ENCODE measurements around the gene MSANTD2.

DNA sequence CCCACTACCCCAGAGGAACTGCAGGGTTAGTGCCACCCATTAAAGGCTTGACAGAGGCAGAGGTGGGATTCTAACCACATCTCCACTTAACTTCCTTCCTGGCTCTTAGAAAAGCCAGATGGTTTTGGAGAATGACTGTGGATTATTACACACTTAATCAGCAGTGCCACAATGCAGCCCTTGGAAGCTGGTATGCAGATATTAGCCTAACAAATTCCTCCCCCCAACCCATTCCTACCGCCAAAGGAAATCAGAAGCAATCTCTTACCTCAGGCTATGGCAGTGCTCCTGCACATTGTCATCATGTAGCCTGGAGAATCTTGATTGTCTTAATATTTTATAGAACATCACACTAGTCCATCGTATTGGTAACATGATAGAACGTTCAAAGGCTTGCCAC is 83.6 kb downstream of the MSANTD2 start:
- TF ChIP-seq, protein P1, sequence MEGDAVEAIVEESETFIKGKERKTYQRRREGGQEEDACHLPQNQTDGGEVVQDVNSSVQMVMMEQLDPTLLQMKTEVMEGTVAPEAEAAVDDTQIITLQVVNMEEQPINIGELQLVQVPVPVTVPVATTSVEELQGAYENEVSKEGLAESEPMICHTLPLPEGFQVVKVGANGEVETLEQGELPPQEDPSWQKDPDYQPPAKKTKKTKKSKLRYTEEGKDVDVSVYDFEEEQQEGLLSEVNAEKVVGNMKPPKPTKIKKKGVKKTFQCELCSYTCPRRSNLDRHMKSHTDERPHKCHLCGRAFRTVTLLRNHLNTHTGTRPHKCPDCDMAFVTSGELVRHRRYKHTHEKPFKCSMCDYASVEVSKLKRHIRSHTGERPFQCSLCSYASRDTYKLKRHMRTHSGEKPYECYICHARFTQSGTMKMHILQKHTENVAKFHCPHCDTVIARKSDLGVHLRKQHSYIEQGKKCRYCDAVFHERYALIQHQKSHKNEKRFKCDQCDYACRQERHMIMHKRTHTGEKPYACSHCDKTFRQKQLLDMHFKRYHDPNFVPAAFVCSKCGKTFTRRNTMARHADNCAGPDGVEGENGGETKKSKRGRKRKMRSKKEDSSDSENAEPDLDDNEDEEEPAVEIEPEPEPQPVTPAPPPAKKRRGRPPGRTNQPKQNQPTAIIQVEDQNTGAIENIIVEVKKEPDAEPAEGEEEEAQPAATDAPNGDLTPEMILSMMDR (IDR thresholded peaks at IDR 0.05) = no peak
- no peak for TF ChIP-seq POLR2A (IDR thresholded peaks at IDR 0.05)
